Midbrain (tissue), 1 donor: ENCODE data around the gene RPS23.

Experiments used
- DNase-seq: peaks from one replicate; lab custom pipeline; 2025; lab: John Stamatoyannopoulos, UW

RPS23 gene

GRCh38 chr5:82277987-82278710, at the start of gene RPS23:
TSS of gene RPS23 (minus strand) at chr5:82278354. CDS start at chr5:82278323, 31 bp downstream.
- DNase-seq = peak; percentile 96

GRCh38 chr5:82327941-82328340, 49.8 kb upstream of the RPS23 start:
- DNase-seq = no peak

DNA sequence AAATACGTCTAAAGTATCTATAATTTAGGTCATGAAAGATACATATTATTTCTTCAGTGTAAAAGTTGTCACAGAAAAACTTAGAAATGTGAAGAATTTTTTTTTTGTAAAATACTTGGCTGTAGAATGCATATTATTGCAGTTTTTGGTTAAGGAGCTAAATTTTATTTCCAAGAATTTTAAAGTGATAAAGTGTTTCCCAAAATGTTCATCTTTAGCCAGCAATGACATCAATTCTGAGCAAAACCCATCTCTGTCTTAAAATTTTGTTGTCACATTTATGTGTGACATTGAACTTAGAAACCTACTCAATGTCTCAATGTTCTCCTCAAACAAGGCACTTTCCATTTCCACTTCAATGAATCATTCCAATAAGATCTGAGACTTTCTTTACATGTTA, 47.8 kb upstream of the RPS23 start:
- no peak for DNase-seq

DNA sequence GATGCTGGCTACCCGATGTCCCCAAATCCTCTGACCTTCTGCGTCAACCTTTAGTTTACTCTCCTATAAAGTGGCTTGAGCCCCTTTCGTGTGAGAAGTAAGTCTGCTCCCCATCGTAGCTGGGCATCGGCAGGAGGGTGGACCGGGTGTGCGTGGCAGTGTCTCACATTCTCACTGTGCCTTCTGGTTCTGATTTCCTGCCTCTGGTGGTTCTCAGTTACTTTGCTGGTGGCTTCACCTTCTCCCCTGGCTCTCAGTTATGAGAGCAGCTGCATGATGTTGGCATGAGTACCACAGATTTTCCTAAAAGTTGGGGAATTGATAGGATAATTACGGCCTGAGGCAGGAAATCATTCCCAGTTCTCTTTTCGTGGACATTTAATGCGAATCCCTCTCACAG, 47.0 kb upstream of the RPS23 start:
- DNase-seq = no peak

DNA sequence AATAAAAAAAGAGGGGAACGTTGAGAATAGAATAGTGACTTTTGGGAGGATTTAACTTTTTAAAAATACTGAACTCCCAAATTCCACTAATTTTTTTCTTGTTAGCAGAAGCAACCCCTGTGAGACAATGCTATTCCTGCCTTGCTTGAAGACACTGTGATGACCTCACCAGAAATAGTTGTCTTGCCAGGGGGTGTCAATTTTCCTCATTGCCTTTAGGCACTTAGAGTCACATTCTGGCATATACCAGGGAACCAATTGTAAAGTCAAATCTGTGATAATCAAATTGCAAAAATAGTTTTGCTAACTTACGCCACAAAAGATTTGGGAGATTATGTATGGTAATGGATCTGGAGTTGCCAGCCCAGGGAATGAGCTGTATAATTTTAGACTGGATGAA, 42.8 kb upstream of the RPS23 start:
- no peak for DNase-seq

DNA sequence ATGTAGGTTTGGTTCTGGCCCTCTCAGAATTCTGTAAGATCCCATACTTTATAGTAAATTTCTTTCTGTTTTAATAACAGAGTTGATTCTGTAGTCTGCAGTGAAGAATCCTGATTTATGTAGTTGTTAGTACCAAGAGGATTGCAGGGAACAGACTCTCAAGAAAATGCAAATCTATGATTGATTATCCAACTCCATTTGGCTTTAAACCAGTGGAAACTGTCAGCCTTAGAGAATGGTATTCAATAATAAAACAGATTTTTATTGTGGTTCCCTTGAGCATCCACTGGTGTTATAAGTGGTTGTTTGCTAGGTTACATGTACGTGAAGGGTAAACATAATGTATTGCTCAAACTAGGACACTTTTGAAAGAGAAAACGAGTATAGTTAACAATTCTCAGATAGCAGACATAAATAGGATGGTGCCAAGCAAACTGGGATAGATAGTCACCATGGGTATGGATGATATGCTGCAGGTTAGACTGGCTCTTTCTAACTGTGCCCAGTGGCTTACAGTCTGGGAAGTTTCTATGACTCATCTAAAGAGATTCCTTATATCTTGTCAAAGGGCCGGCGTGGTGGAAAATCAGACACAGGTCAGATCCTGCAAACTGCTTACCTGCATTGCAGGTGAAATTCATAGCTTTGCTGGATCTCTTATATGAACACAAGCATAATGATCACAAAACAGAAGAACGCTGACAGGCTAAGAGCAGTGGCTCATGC, 41.7 kb upstream of the RPS23 start:
- DNase-seq = no peak

DNA sequence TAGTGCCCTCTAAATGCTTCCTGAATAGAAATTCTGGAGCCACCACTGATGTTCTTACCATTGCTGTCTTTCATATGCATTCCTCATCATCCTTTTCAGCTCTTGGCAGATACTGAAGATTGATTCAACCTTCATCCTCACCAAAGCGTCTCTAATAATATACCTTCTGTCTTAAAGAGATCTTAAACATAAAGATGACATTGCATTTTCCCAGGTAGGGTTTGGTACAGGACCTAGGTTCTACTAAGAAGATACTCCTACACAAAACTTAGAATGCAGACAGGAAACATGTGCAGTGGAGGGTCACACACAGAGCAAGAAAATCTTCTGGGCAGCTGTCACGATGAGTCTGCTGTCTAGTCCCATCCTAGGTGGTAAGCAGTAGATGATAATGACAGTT, 41.0 kb upstream of the RPS23 start:
- DNase-seq = no peak

- DNase-seq = no peak
Measured at GRCh38 chr5:82314964-82315758, 37.0 kb upstream of the RPS23 start.

GRCh38 chr5:82313016-82313415, 34.9 kb upstream of the RPS23 start:
- no peak for DNase-seq

DNA sequence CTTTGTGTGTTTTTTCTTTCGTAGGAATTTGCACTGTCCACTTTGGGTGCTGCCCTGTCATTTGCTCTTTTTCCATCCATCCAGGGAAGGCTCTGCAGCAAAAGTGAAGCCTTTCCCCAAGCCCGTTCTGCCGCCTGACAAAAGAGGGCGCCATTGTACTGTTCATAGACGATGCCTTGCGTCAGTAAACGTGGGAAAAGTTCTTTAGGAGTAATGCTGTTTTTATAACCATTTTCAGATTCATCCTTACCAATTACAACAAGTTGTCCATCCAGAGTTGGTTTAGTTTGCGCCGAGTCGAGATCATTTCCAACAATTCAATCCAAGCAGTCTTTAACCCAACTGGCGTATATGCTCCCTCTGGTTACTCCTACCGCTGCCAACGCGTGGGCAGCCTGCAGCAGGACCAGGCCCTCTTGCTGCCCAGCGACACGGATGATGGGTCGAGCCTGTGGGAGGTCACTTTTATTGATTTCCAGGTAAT, 34.3 kb upstream of the RPS23 start:
- peak; percentile 68 for DNase-seq

- no peak for DNase-seq
Measured at GRCh38 chr5:82309091-82309531, 31.0 kb upstream of the RPS23 start.

- DNase-seq = no peak
Measured at GRCh38 chr5:82308416-82308815, 30.3 kb upstream of the RPS23 start.

DNA sequence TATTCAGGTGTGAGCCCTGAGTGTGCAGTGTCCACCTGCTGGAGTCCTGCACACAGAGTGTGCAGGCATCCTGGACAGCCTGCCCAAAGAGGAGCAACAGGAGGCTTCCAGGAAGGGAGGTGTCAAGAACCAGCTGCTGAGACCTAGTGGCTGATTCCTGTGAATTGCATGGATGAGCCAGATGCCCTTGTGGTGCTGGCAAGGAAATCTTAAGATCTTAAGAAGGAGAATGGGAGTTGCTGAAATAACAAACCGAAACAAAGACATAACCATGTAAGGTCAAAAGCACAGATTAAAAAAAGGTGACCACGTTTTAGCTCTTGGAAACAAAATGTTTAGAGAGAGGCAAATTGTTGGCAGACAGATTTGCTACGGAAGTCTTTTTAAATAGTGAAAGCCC, 29.3 kb upstream of the RPS23 start:
- DNase-seq = no peak

GRCh38 chr5:82306151-82306550, 28.0 kb upstream of the RPS23 start:
- DNase-seq = no peak

GRCh38 chr5:82301190-82301589, 23.0 kb upstream of the RPS23 start:
- DNase-seq = no peak

GRCh38 chr5:82298668-82299067, 20.5 kb upstream of the RPS23 start:
- DNase-seq = no peak

DNA sequence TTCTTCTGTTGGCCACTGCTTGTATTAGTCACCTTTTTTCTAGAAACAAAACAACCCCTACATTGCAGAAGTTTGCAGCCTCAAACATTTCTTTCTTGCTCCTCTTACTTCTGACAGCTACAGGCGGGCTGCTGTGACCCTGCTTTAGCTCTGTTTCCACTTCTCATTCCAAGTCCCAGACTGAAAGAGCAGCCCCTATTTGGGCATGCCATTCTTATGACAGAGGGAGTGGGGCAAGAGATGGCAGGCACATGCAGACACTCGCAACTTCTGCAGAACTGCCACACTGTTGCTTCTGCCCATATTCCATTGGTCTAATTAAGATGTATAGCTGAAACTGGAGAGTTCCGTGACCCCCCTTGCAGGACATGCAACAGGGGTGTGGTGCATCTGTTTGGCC, 19.6 kb upstream of the RPS23 start:
- DNase-seq = no peak

DNA sequence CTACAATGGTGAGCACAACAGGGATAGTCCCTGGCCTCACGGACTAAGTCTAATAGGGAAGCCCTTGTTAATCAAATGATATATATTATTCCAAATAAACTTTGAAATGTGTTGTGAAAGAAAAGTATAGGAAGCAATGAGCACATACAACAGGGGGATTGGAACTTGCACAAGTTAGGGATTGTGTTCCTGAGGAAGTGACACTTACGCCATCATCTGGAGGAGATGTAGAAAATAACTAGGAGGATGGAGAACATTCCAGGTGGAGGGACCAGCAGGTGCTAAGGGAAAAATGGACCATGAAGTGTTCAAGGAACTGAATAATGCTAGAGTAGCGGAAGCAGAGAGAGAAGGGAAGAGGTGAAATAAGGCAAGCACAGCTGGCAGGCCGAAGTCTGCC, 18.8 kb upstream of the RPS23 start:
- DNase-seq = no peak

DNA sequence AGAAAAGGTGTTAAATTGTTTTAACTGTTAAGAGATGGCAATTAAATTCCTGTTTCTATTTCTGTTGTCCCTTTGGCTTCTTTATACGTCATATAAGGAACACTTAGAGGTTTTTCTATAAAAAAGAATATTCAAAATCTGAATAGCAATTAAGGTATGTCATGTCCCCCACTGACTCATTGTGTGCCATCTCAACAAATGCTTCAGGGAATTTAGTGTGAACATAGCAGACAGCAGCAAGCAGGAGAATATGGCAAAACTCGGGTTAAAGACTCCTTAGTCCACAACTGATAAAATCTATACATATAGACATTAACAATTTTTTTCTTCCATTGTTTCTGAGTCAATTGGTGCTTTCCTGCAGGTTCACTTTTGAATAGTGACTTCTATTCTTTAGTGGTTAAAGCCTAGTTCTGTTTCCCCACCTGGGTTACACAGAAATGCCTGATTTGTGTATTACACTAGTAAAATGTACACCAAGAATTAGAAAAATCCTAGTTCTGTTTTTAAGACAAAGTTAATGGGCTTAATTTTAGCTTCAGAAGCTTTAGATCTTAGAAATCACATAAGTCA, 17.9 kb upstream of the RPS23 start:
- DNase-seq = no peak

DNA sequence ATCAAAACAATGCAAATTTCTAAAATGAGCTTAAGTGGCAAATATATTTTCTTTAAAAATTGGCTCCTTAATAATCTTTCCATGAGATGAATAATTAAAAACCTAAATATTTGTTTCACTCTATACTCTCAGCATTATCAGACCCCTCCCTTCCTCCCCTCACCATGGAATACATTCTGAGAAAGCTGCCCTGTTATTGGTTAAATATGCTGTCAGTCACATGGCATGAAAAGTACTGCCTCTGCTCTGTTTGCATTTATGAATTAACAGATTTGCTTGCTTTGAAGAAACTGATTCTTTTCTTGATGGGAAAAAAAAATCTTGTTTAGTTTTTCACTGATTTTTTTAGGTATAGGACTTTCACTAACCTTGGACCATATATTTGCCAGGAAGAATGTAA, 17.0 kb upstream of the RPS23 start:
- DNase-seq = no peak

GRCh38 chr5:82291420-82291819, 13.3 kb upstream of the RPS23 start:
- DNase-seq = no peak

DNA sequence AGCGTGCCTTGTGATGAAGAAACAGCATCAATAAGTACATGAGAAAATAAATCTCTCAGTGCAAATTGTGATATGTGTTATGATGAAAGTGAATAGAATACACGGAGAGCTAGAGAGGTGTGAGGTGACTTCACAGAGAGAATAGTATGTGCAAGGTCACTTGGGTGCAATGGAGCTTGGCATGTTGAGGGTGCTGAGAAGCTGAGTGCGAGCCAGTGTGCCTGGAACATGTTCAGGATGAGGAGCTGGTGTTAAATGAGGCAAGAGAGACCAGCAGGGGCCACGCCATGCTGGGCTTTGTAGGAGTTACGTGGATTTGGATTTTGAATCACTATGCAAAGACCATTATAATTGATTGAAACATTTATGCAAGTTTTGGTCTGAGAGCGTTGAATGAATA, 12.8 kb upstream of the RPS23 start:
- DNase-seq = no peak
